ENCODE data around the gene AGMAT.
A peak's percentile ranks its signal among the peaks of the same experiment; 100 is the strongest.

Gene AGMAT

DNA sequence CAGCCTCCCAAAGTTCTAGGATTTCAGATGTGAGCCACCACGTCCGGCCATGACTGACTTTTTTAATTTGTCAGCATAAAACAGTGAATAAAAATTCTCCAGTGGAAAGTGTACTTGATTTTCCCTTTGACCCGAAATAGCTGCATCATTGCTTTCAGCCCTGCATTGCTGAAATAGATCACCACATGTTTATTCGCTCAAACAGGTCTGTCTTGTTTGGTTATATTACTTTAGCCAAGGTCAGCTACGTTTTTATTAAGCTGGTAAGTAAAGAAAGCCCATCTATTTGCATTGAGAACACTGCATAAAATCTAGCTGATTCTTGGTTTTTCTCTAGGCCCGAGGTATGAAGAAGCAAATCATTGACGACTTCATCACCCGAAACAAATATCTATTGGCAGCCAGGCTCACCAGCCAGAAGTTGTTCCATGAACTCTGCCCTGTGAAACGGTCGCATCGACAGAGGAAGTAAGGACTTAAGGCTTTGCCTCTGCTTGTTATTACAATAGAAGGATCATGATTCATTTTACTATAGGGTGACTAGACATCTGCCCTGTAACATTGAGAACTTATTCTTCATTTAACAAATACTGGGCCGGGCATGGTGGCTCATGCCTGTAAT is 25.6 kb downstream of the AGMAT start:
- DNase-seq (ENCODE audit: low read depth): no peak

GRCh38 chr1:15558516-15558915 is 26.3 kb downstream of the AGMAT start:
- DNase-seq (ENCODE audit: low read depth): no peak

GRCh38 chr1:15557594-15557993 is 27.3 kb downstream of the AGMAT start:
- DNase-seq (ENCODE audit: low read depth): no peak

GRCh38 chr1:15557008-15557407 is 27.8 kb downstream of the AGMAT start:
- no peak for DNase-seq (ENCODE audit: low read depth)

DNA sequence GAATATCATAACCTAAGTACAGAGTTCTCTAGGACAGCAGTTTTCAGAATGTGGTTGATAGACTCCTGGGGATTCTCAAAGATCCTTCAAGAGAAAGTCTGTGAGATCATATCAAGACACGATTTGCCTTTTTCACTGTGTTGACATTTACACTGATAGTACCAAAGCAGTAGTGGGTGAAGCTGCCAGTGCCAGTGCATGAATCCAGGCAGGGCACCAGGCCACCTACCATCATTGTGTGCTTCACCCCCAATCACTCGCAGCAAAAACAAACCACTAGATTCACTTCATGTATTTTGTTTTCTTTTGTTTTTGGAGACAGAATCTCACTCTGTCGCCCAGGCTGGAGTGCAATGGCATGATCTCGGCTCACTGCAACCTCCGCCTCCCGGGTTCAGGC is 34.3 kb downstream of the AGMAT start:
- no peak for DNase-seq (ENCODE audit: low read depth)

GRCh38 chr1:15546641-15547040 is 38.2 kb downstream of the AGMAT start:
- no peak for DNase-seq (ENCODE audit: low read depth)

DNA sequence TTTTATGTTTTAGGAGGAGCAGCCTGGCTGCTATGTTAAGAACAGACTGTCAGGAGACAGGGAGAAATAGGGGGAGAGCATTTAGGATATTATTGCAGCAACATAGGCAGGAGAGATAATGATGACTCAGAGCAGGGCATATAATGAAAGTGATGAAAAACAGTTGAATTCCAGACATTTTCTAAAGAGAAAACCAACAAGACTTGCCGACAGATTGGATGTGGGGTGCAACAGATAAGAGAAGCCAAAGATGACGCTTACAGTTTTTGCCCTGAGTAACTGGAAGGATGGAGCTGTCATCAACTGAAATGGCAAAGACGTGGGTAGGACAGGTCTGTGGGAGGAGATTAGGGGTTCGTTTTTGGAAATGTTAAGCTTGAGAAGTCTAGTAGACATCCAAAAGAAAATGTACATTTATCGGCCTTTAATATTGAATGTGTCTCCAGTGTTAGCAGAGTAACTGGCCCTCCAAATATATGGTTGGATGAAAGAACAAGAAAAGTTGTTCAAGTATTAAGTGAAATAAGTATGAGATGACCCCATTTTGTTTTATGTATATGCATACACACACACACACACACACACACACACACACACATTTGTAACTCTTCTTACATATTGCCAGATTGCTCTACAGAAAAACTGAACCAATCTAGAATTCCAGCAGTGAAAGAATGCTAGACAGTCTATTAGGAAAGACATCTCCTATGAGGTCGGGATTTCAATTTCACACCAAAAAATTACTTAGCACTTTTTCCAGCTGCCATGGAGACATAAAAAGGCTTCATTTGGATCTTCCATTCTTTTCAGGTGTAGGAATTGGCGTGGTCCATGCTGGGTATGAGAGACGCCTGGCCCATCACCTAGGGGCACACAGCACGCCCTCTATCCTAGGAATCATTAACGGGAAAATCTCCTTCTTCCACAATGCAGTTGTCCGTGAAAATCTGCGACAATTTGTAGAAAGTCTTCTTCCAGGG is 41.0 kb downstream of the AGMAT start:
- no peak for DNase-seq (ENCODE audit: low read depth)

DNA sequence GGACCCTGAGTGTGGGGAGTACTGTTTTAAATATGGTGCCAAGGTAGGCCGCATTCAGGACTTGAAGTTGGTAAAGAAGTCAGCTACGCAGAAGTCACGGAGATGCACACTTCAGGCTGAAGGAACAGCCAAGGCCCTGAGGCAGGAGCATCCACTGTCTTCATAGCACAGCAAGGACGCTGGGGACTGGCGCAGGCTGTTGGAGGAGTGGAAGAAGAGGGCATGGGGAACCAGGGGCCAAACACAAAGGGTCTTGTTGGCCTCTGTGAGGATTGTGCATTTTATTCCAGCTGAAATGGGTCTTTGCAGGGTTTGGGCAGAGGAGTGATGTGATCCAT is 41.6 kb downstream of the AGMAT start:
- DNase-seq (ENCODE audit: low read depth): no peak

GRCh38 chr1:15542388-15543250 is 42.2 kb downstream of the AGMAT start:
- DNase-seq (ENCODE audit: low read depth): no peak

- no peak for DNase-seq (ENCODE audit: low read depth)
These were observed 43.5 kb downstream of the AGMAT start for GRCh38 chr1:15541231-15541792.

GRCh38 chr1:15540186-15540585 is 44.7 kb downstream of the AGMAT start:
- DNase-seq (ENCODE audit: low read depth): no peak

DNA sequence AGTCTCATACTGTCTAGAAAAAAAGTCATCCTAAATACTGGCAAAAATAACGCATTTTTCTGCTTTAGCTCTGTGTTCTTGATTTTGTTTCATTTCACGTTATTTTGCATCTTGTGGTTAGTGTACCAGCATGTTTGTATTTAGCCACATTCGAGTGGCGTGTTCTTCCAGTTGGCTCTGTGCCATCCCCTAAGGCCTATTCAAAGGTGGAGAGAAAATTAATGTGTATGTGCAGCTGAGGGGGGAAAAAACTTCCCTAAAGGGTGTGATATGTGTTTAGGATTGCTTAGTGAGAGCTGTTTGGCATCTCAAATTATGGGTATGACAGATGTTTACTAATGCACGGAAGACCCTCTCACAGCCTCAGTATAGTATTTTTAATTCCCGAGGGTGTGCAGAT is 46.1 kb downstream of the AGMAT start:
- DNase-seq (ENCODE audit: low read depth): no peak

- no peak for DNase-seq (ENCODE audit: low read depth)
These were observed 53.2 kb downstream of the AGMAT start for GRCh38 chr1:15531682-15532081.

DNA sequence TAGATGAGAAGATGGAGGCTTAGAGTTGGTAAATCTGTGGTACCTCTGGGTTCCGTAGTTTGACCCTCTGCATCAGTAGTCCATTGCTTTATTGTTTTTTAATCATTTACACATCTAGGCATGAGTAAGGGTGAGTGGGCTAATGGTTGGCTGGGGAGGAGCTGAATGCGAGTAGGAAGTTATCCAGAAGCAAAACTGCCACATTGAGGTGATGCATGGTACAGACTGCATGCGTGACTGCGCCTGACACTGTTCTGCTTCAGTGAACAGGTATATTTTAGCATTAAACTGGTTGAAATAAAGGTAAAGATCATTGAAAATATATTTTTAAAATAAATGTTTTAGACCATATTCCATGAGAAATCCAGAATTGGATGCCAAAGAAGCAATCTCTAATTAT is 53.8 kb downstream of the AGMAT start:
- no peak for DNase-seq (ENCODE audit: low read depth)

- DNase-seq (ENCODE audit: low read depth): peak; percentile 89
These were observed 58.1 kb downstream of the AGMAT start, which contains the start of gene DNAJC16 for GRCh38 chr1:15526490-15527339. DNAJC16 (plus strand) TSS chr1:15526848; CDS start chr1:15529106, 2,258 bp downstream.

- DNase-seq (ENCODE audit: low read depth): no peak
These were observed 58.8 kb downstream of the AGMAT start for GRCh38 chr1:15526021-15526489.

DNA sequence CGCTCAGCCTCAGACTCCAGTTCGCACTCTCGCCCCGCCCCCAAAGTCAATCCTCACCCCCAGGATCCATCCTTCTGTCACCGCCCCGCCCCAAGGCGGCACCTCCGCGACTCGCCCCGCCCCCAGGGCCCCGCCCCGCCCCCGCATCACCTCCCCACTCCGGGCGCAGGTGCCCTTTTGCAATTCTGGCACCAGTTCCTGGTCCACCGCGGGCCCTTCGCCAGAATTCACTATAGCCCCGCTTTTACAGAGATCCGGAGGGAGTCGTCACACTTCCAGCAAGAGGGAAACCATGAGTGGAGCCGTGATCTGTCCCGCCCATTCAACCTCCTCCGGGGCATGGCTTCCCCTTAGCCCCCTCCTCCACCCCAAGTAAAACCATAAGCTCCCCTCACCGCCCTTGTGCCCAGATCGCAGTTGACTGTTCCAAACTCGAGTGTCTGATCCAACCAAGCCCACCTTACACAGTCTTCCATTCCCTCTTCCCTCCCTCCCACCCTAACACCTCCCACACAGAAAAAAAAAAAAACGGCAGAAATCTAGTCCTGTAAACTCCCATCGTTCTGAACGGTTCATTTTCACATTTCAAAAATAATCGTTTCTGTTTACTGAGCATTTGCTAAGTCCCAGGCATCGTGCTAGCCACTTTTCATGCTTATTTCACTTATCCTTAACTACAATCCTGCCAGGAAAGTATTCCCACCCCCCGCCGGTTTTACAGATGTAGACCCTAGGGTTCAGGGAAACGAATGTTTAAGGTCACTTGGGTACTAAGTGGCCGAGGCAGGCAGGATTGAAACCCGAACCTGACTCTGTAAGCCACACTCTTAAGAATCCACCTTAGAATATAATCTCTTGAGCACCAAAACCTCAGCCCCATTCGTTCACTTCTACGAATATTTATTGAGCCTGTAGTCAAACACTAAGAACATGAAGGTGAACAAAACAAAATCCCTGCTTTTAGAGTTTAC is 59.5 kb downstream of the AGMAT start:
- DNase-seq (ENCODE audit: low read depth): no peak

DNA sequence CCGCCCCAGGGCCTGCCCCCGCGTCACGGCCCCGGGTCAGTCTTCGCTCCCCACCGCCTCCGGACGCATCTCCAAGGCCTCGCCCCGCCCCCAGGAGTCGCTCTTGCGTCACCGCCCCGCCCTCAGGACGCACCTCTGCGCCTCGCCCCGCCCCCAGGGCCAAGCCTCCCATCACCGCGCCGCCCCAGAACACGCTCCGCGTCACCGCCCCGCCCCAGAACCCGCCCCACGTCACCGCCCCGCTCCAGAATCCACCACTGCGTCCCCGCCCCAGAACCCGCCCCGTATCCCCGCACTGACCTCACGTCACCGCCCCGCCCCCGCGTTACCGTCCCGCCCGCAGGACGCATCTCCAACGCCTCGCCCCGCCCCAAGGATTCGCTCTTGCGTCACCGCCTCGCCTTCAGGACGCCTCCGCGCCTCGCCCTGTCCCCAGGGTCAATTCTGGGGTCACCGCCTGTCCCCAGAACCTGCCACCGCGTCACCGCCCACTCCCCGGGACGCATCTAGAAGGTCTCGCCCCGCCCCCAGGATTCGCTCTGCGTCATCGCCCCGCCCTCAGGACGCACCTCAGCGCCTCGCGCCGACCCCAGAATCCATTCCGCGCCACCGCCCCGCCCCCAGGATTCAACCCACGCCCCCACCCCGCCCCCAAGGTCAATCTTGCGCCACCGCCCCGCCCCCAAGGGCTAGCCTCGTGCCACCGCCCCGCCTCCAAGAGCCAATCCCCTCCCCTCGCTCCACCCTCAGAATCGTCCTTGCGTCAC is 60.4 kb downstream of the AGMAT start:
- peak; percentile 99 for DNase-seq (ENCODE audit: low read depth)

GRCh38 chr1:15524021-15524282 is 60.9 kb downstream of the AGMAT start, which contains the start of gene CASP9:
CASP9 (minus strand) TSS chr1:15524215; CDS start chr1:15524200, 15 bp downstream.
- DNase-seq (ENCODE audit: low read depth): no peak

All from stimulated activated CD8-positive, alpha-beta memory T cell treated with anti-CD3 and anti-CD28 coated beads, Interleukin-7, amount 100 ng/mL, for 24 hours (primary cell).